NCI-H1694 treated with DMSO at 0.1 percent for 48 hours (cell line): Measurements from ENCODE around the gene LHFPL2.

ENCODE experiments used
- DNase-seq: peaks from one replicate; lab custom pipeline; 2025; lab: John Stamatoyannopoulos, UW

The LHFPL2 gene

GRCh38 chr5:78501411-78502352, 146.9 kb downstream of the LHFPL2 start:
- no peak for DNase-seq

- no peak for DNase-seq
Measured at GRCh38 chr5:78500871-78501270, 147.7 kb downstream of the LHFPL2 start.

GRCh38 chr5:78500028-78500427, 148.5 kb downstream of the LHFPL2 start:
- DNase-seq: no peak

GRCh38 chr5:78499485-78499884, 149.1 kb downstream of the LHFPL2 start:
- no peak for DNase-seq

- DNase-seq: peak; percentile 85
Measured at GRCh38 chr5:78497573-78498533, 150.7 kb downstream of the LHFPL2 start.

GRCh38 chr5:78496373-78496772, 152.2 kb downstream of the LHFPL2 start:
- DNase-seq: no peak

- DNase-seq: no peak
Measured at GRCh38 chr5:78495800-78496199, 152.8 kb downstream of the LHFPL2 start.

- DNase-seq: no peak
Measured at GRCh38 chr5:78492650-78493049, 155.9 kb downstream of the LHFPL2 start.

- no peak for DNase-seq
Measured at GRCh38 chr5:78492224-78492623, 156.3 kb downstream of the LHFPL2 start.

GRCh38 chr5:78490709-78491485, 157.7 kb downstream of the LHFPL2 start:
- DNase-seq: no peak

- no peak for DNase-seq
Measured at GRCh38 chr5:78487846-78488245, 160.7 kb downstream of the LHFPL2 start.

GRCh38 chr5:78486218-78486617, 162.4 kb downstream of the LHFPL2 start:
- DNase-seq: no peak

GRCh38 chr5:78483809-78484521, 164.6 kb downstream of the LHFPL2 start:
- no peak for DNase-seq

GRCh38 chr5:78482948-78483347, 165.6 kb downstream of the LHFPL2 start:
- DNase-seq: no peak

- DNase-seq: no peak
Measured at GRCh38 chr5:78476795-78477194, 171.8 kb downstream of the LHFPL2 start.

- DNase-seq: no peak
Measured at GRCh38 chr5:78475370-78475769, 173.2 kb downstream of the LHFPL2 start.

GRCh38 chr5:78473751-78474150, 174.8 kb downstream of the LHFPL2 start:
- no peak for DNase-seq

- DNase-seq: peak; percentile 59
Measured at GRCh38 chr5:78472469-78473106, 176.0 kb downstream of the LHFPL2 start.

- DNase-seq: no peak
Measured at GRCh38 chr5:78471896-78472295, 176.7 kb downstream of the LHFPL2 start.

GRCh38 chr5:78467752-78468357, 180.7 kb downstream of the LHFPL2 start:
- peak; percentile 61 for DNase-seq
